Measurements from ENCODE around the gene PSTPIP1.

PSTPIP1 gene

GRCh38 chr15:77070495-77071304, 75.8 kb downstream of the PSTPIP1 start, which contains the start of gene TSPAN3:
TSPAN3 (minus strand) TSS chr15:77071109; CDS start chr15:77070954, 155 bp downstream.
- peak; percentile 84 for DNase-seq (ENCODE audit: low read depth)

GRCh38 chr15:77071305-77072223, 76.6 kb downstream of the PSTPIP1 start:
- DNase-seq (ENCODE audit: low read depth) = no peak

GRCh38 chr15:77074350-77074749, 79.4 kb downstream of the PSTPIP1 start:
- DNase-seq (ENCODE audit: low read depth) = no peak

- no peak for DNase-seq (ENCODE audit: low read depth)
These were observed 80.6 kb downstream of the PSTPIP1 start for GRCh38 chr15:77075528-77075927.

DNA sequence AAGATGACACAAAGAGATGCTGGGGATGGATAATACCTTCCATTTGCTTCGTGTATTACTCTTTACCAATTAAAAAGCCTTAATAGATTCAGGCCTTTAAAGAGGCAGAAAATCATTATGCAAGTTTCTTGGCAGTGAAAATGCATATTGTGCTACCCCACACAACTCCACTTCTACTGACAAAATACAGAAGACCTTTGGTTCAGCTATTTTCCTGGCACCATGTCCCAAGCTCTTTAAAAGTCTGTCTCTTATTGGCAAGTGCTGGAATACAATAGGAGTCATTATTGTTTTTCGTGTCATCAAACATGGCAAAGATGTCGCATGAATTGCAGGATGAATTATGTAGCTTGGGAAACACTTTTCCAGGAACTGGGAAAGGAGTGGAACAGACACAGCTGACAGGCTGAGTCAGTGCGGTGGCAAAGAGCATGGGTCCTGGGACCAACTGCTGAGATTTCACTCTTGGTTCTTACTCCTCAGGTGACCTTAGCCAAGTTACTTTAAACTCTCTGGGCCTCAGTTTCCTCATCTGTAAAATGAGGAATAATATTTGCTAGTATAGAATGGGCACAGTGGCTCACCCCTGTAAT, 81.5 kb downstream of the PSTPIP1 start:
- no peak for DNase-seq (ENCODE audit: low read depth)

DNA sequence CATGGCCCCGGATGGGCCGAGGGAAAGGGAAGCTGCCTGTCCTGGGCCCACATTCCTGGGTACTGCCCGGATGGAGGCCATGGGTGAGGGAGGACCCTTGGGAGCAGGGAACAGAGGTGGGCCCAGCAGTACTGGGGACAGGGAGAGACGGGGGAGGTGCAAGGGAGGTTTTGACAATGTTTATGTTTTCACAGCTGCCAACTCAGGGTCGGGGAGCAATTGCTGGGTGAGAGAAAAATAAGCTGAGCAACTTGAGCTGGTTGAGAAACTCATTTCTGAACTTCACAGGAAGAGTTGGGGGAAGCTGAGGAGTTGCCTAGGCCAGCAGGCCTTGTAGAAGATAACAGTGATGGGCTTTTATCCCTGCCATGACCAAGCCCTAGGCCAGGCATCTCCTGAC, 87.0 kb downstream of the PSTPIP1 start:
- DNase-seq (ENCODE audit: low read depth) = no peak

GRCh38 chr15:77083381-77084160, 88.6 kb downstream of the PSTPIP1 start:
- no peak for DNase-seq (ENCODE audit: low read depth)

DNA sequence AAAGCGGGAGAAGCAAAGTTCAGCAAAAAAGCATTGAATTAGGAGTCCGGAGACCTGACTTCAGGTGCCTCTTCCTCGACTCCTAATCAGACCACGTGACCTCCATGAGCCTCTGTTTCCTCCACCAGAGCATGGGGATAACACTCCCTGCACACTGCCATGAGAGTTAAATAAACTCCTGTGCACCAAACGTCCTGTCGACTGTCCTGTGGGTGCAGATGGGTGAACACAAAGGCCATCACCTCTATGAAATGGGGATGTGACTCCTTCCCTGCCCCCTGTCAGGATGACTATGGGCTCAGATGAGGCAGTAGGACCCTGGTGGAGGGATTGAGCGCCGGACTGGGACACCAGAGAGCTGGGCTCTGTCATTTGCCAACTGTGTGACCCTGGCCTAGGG, 89.5 kb downstream of the PSTPIP1 start:
- DNase-seq (ENCODE audit: low read depth) = no peak

- peak; percentile 82 for DNase-seq (ENCODE audit: low read depth)
These were observed 90.4 kb downstream of the PSTPIP1 start for GRCh38 chr15:77085297-77085696.

Data from stromal cell of bone marrow (primary cell).